OCI-LY3 (cell line): Measurements from ENCODE around the gene LHCGR.

Experiments
- H2AFZ ChIP-seq: fragments of 200-600, 300-600 bp; shearing (Covaris generic); 2 replicates; pipeline ENCODE4 v1.6.0; 2014; ENCODE audit warnings: antibody characterized with exemption, low read depth, low read length
- H3K27ac ChIP-seq: fragments of 200-600, 300-600 bp; sonication (generic); 2 replicates; pipeline ENCODE4 v1.5.1; 2014; ENCODE audit warnings: mild to moderate bottlenecking, low read length, moderate library complexity, mixed read lengths
- H3K27me3 ChIP-seq: fragments of 200-600, 300-600 bp; sonication (generic); 2 replicates; pipeline ENCODE4 v1.6.1; 2014; ENCODE audit warnings: low read depth, low read length, mixed read lengths
- H3K36me3 ChIP-seq: fragments of 200-600, 300-600 bp; sonication (generic); replicated peaks from 2 replicates; pipeline ENCODE3; 2014; ENCODE audit warnings: low read depth, low read length, mixed read lengths
- H3K4me1 ChIP-seq: fragments of 300-600, 200-600 bp; sonication (generic); 2 replicates; pipeline ENCODE4 v1.6.1; 2014; ENCODE audit warnings: low read length, mixed read lengths
- H3K4me2 ChIP-seq: fragments of 200-600, 300-600 bp; sonication (generic); 2 replicates; pipeline ENCODE4 v1.6.1; 2014; ENCODE audit warnings: low read length, mixed read lengths
- H3K4me3 ChIP-seq: fragments of 300-600, 200-600 bp; sonication (generic); 2 replicates; pipeline ENCODE4 v1.5.1; 2014; ENCODE audit warnings: antibody characterized with exemption, mild to moderate bottlenecking, low read length, moderate library complexity
- H3K79me2 ChIP-seq: fragments of 300-600, 200-600 bp; shearing (Covaris generic); 2 replicates; pipeline ENCODE4 v1.6.1; 2014; ENCODE audit warnings: mild to moderate bottlenecking, low read length, mixed read lengths
- H3K9ac ChIP-seq: fragments of 300-600, 200-600 bp; shearing (Covaris generic); 2 replicates; pipeline ENCODE4 v1.6.0; 2014; ENCODE audit warnings: mild to moderate bottlenecking, low read length, moderate library complexity
- H3K9me3 ChIP-seq: fragments of 200-600, 300-600 bp; shearing (Covaris generic); 2 replicates; pipeline ENCODE4 v1.6.1; 2014; ENCODE audit warnings: low read length, mixed read lengths; ENCODE audit not compliant: insufficient read depth
- H4K20me1 ChIP-seq: fragments of 200-600, 300-600 bp; sonication (generic); 2 replicates; pipeline ENCODE4 v1.6.1; 2016; ENCODE audit warnings: low read length, mixed read lengths; ENCODE audit not compliant: insufficient read depth
- EZH2phosphoT487 ChIP-seq: fragments of 200-600 bp; shearing (Covaris generic); IDR thresholded peaks from 2 replicates; pipeline ENCODE4 v1.6.1; 2018; ENCODE audit warnings: antibody characterized with exemption, mixed run types, low read depth
- TF ChIP-seq, protein P1 (sequence below): fragments of 200-600, 300-600 bp; sonication (generic); IDR thresholded peaks from 2 replicates; pipeline ENCODE4 v1.5.1; 2014; ENCODE audit warnings: antibody characterized with exemption, low read length, low read depth

The LHCGR gene

DNA sequence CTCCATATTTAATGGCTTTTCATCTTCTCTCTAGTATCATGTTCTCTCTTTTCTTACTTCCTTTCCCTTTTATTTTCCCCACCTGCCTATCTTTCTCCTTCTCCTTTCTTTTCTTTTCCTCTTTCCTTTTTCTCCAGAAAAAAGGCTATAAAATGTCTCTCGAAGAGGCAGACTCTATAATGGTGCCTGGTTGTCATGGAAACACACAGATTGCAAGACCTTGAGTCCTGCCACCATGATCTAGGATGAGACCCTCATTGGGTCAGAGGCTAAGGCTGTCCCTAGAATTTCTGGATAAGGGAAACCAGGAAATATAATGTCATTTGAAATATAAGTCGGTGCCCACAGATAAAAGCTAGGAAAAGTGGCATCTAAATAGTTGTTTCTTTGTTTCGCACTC, 36.5 kb upstream of the LHCGR start:
- Histone ChIP-seq H3K36me3 (no peaks in the 10 kb centered on the region), H2AFZ (no peak overlapping the region), H3K79me2 (no peaks in the 10 kb centered on the region), H3K4me2 (no peak overlapping the region), H3K9me3 (no peaks in the 10 kb centered on the region), H3K27ac (no peak overlapping the region), H3K27me3 (no peaks in the 10 kb centered on the region), H3K4me3 (no peak overlapping the region), H3K4me1 (no peaks in the 10 kb centered on the region), H4K20me1 (no peaks in the 10 kb centered on the region), H3K9ac (no peak overlapping the region)
- TF ChIP-seq EZH2phosphoT487, result no peak
- TF ChIP-seq, protein P1, sequence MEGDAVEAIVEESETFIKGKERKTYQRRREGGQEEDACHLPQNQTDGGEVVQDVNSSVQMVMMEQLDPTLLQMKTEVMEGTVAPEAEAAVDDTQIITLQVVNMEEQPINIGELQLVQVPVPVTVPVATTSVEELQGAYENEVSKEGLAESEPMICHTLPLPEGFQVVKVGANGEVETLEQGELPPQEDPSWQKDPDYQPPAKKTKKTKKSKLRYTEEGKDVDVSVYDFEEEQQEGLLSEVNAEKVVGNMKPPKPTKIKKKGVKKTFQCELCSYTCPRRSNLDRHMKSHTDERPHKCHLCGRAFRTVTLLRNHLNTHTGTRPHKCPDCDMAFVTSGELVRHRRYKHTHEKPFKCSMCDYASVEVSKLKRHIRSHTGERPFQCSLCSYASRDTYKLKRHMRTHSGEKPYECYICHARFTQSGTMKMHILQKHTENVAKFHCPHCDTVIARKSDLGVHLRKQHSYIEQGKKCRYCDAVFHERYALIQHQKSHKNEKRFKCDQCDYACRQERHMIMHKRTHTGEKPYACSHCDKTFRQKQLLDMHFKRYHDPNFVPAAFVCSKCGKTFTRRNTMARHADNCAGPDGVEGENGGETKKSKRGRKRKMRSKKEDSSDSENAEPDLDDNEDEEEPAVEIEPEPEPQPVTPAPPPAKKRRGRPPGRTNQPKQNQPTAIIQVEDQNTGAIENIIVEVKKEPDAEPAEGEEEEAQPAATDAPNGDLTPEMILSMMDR, result no peak

GRCh38 chr2:48790407-48791170, 35.1 kb upstream of the LHCGR start:
- H3K9me3 ChIP-seq, result no peaks in the 10 kb centered on the region
- H2AFZ ChIP-seq, result no peak overlapping the region
- no peaks in the 10 kb centered on the region for H3K36me3 ChIP-seq
- H3K27me3 ChIP-seq, result no peaks in the 10 kb centered on the region
- no peaks in the 10 kb centered on the region for H4K20me1 ChIP-seq
- no peak overlapping the region for H3K27ac ChIP-seq
- no peak overlapping the region for H3K9ac ChIP-seq
- H3K4me1 ChIP-seq, result no peaks in the 10 kb centered on the region
- no peak overlapping the region for H3K4me3 ChIP-seq
- TF ChIP-seq, protein P1, result no peak
- no peak for TF ChIP-seq EZH2phosphoT487
- H3K79me2 ChIP-seq, result no peaks in the 10 kb centered on the region
- H3K4me2 ChIP-seq, result no peak overlapping the region

GRCh38 chr2:48787580-48787979, 32.1 kb upstream of the LHCGR start:
- Histone ChIP-seq H3K4me2 (no peak overlapping the region), H3K9ac (no peak overlapping the region), H3K79me2 (no peaks in the 10 kb centered on the region), H4K20me1 (no peaks in the 10 kb centered on the region), H3K9me3 (no peaks in the 10 kb centered on the region), H3K36me3 (no peaks in the 10 kb centered on the region), H2AFZ (no peak overlapping the region), H3K4me1 (no peaks in the 10 kb centered on the region), H3K27ac (no peak overlapping the region), H3K27me3 (no peaks in the 10 kb centered on the region), H3K4me3 (no peak overlapping the region)
- TF ChIP-seq, protein P1, result no peak
- no peak for TF ChIP-seq EZH2phosphoT487

DNA sequence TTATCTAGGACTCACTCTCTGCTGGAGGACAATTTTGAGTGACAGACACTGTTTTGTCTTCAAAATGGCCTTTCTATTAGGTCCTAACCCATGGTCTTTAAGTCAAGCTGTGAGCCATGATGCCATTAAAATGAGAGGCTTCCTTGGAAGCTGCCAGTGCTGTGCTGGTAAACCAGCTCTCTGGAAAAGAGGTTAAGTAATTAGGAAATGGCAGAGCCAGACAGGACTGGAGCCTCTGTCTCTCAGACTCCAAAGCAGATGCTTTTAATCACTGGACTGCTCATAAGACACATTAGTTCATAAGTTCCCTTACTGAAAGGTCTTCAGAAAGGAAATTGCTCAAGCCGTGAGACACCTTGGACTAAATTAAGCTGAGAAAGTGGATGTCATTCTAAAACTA, 25.8 kb upstream of the LHCGR start:
- Histone ChIP-seq H3K4me1 (no peaks in the 10 kb centered on the region), H3K9me3 (no peaks in the 10 kb centered on the region), H3K4me2 (no peak overlapping the region), H3K9ac (no peak overlapping the region), H3K36me3 (no peaks in the 10 kb centered on the region), H2AFZ (no peak overlapping the region), H3K4me3 (no peak overlapping the region), H4K20me1 (no peaks in the 10 kb centered on the region), H3K27ac (no peak overlapping the region), H3K27me3 (no peaks in the 10 kb centered on the region), H3K79me2 (no peaks in the 10 kb centered on the region)
- TF ChIP-seq, protein P1, result no peak
- TF ChIP-seq EZH2phosphoT487, result no peak
